HG03575 (cell line): ENCODE measurements around the gene MYO3B.

ENCODE experiments used
- ATAC-seq: cut with Tn5 transposase; IDR thresholded peaks from one replicate; pipeline ENCODE4 v1.9.1; 2021; ENCODE audit not compliant: unreplicated experiment, insufficient number of reproducible peaks, low FRiP score; ENCODE audit errors: extremely low read depth

Gene MYO3B

DNA sequence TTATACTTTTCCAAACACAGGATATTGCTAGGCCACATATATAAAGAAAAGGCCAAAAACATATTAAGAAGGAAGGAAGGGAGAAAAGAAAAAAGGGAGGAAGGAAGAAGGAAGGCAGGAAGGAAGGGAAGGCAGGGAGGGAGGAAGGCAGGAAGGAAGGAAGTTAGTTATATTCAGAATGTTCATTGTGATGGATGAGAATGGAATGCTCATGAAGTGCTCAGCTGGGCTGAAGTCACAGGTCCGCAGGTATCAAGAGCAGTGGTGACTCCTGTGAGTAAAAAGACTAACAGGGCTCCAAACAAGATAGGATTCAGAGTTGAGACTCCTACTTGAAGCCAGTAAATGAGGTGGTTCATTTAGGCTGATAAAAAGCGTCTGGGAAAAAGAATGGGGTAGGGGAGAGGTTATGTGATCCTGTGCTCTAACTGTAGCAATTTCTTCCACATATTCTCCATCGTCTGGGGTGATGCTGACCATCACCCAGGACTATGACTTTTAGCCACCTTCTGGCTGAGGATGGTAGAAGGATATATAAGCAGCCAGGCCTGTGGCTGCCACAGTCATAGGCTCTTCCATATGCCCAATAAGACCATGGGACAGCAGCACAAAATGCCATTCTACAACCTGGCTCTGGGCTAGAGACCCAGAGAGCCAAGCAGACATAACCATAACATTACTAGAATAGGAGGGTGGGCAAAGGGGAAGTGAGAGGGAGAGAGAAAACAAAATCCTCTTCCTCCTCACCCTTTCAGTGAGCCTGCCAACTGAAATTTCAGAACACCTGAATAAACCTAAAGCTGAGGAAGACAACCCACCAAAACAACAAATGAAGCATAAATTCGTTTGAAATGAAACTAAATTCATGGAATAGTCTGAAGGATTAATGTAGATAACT lies 173.2 kb downstream of the MYO3B start:
- ATAC-seq, result no peak

DNA sequence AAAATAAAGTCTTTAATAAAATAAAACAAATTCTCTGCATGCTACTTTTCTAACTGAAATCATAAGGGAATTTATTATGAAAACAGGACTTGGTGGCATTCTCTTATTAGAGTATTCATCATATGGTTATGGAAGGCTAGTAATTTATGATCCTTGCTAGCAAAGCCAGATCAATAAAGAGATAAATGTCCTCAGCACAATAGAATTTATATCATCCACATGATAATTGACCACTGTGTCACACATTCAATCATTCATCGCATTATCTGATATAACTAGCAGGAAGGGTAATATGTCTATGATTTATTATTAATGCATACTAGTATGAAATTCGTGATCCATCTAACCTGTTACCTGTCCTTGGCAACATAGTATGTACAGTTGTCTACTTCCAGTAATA lies 175.8 kb downstream of the MYO3B start:
- no peak for ATAC-seq

DNA sequence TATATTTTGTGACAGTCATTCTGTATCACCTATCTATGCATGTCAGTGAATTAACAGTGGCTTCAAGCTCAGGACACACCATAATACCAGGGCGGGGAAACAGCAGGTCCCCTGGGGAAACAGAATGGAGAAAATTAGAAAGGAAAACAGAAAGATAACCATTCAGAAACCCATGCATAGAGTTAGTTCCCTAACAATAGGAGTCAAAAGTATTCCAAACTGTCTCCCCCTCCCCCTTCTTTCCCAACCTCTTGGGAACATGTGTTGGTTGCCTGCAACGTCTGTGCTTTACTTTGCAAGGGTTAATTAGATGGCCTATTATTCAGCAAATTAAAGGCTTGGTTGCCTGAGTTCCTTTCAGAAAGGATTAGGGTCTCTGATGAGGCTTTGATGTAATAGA lies 176.4 kb downstream of the MYO3B start:
- no peak for ATAC-seq

- ATAC-seq, result no peak
Observed at GRCh38 chr2:170354855-170355780, 177.2 kb downstream of the MYO3B start.

DNA sequence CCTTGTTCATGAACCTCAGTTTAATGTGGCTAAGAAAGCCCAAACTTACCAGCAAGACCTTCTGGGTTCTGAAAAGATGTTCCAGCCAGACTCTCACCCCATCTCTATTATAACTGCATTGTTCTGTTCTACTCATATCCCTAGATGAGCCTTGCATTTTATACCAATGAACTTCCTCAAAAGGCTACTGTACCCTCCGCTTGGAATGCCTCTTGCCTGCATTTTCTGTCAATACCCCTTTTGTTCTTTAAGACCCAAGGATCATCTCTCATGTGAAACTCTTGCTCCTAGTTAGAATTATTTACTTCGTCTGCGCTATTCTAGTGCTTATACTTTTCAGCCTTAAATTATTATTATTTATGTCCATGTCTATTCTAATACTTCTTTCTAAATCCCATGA lies 181.5 kb downstream of the MYO3B start:
- ATAC-seq, result no peak

- no peak for ATAC-seq
Observed at GRCh38 chr2:170360546-170361089, 182.7 kb downstream of the MYO3B start.

- no peak for ATAC-seq
Observed at GRCh38 chr2:170361090-170361936, 183.4 kb downstream of the MYO3B start.

DNA sequence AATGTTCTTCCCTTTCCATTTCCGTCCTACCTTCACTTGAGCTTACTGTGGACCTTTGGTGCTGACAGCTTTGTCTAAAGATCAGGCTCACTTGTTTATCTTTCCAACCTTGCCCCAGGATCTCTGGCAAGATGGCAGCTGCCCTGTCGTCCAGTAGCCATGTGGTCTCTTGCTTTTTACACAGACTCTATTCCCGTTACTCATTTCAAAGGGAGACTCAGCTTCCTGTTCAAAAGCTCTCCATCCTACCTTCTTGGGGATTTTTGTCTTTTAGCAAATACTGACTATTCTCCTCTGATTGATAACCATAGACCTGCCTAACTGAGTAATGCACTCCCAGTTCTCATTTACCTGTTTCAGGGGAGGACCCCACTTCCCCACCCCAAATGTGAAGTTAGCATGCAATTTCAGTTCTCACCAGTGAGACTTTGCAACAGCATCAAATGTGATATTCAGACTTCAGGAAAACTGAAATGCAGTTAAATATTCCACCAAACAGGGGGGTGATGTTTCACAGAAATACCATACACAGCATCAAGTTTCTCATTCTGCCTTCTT lies 184.4 kb downstream of the MYO3B start:
- no peak for ATAC-seq

DNA sequence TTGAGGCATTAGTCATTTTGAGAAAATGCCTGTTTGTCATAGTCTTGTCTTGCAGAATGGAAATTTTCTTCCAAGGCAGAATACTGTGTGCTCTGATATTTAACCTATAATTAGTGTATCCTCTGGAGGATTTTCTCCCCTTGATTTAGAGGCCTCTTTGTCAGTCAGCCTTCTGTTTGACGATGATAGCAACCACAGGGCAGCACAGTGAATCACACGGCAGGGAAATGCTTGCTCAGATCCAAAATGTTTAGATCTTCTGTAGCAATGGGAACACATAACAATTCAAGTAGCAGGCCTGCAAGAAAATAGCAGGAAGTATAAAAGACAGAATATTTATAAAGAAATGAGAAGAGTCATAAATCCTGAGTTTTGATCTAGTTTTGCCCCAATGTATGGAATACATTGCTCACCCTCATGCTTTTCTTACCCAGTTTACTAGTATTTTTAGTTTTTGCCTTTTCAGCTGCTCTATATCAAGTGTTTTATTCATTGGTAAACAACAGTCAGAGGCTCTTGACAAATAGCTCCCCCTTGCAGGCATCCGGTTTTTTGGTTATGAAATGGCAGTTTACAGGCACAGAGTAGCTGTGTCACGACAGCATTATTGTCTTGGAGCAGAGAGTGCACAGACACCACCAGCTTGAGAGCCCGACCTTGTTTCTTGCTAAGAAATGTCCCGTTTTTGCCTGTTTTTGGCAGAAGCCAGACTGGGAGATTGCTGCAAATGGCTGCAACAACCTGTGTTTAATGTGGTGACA lies 185.1 kb downstream of the MYO3B start:
- ATAC-seq, result no peak

- ATAC-seq, result no peak
Observed at GRCh38 chr2:170365003-170365402, 187.1 kb downstream of the MYO3B start.

GRCh38 chr2:170365686-170366085 lies 187.7 kb downstream of the MYO3B start:
- ATAC-seq, result no peak

- ATAC-seq, result no peak
Observed at GRCh38 chr2:170368370-170368769, 190.4 kb downstream of the MYO3B start.

GRCh38 chr2:170369228-170369627 lies 191.3 kb downstream of the MYO3B start:
- ATAC-seq, result no peak

DNA sequence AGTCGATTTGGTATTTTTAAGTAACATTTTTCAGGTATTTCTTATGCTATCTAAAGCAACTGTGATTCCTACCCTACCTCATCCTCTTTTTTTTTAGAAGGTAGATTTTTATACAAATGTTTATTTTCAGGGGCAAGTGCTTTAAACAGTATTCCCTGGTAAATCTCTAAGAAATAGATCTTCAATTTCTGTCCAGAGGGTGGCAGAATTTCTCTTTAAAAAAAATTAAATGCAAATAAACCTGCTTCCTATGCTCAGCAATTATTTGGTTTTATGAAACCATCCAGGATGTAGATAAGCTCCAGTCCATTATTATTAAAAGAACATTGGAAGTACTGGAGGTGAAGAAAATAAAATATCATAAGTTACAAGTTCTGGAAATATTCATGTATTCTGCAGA lies 191.9 kb downstream of the MYO3B start:
- no peak for ATAC-seq

DNA sequence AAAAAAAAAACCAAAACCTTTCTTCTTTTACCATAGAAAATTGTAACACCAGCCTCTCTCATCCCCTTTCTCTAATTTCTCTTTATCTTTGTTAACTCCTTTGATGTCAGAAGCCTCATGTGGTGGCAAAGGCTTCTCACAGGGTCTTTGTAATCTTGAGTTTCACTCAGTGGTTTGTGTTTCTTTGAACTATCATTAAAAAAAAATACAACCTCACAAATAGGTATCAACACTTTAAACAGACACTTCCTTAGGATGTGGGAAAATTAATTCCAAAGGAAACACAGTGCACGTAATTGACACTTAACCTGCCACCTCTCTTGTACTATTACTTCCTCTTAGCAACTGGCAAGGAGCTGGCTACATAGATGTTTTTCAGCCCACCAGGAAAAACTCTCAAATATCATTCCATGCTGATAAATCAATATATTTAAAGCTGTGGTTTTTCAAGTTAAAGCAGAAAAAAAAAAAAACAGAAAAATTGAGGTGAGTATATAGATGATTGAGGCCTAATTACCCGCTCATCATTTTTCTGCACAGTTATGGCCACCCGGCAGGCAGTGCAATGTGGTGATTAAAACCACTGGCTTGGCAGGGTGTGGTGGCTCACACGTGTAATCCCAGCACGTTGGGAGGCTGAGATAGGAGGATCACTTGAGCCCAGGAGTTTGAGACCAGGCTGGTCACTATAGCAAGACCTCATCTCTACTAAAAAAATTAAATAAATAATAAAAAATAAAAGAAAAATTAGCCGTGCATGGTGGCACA lies 193.5 kb downstream of the MYO3B start:
- ATAC-seq, result no peak

DNA sequence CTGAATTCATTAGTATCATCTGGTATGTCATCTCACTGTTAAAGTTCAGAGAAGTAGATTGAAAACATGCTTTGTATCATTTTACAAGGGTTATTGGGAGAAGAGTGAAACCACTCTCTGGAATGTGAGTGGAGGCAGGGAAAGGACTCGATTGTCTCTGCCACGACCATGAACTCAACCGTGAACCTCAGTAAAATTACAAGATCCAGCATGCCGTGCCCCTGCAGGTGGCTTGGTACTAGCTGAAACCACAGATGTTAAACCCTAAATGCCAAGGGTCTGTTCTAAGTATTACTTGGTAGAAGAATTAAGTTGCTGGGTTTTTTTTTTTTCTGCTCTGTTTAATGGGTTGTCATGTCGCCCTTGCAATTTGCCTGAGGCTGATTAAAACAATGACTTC lies 197.2 kb downstream of the MYO3B start:
- ATAC-seq, result no peak

- no peak for ATAC-seq
Observed at GRCh38 chr2:170377500-170378207, 199.7 kb downstream of the MYO3B start.
